ENCODE measurements around the gene CNTN5.

- TF ChIP-seq POLR2AphosphoS5 (IDR thresholded peaks at IDR 0.05) (no peak), POLR2A (IDR thresholded peaks at IDR 0.05) (no peak)
Measured at GRCh38 chr11:99170591-99170990, 149.8 kb downstream of the CNTN5 start.

Data from upper lobe of left lung (tissue), 4 donors.